ENCODE results near the gene TMEM62.

DNA sequence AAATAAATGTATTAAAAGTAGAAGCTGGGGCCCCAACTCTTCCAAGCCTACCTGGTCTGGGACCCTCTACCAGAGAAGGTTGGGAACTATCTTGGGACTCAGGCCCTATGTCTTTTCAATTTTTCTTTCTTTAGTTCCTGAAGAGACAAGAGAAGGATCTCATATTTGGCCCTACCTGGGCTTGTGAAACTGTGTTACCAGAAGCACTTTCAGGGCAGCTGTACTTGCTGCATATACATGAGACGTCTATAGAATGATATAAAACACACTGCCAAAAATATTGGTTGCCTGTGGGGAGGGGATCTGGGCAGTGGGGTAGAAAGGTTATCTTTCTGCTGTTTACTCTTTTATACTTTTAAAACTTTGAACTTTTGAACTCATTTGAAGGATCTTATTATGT lies 88.0 kb downstream of the TMEM62 start:
- TF ChIP-seq, protein P1, sequence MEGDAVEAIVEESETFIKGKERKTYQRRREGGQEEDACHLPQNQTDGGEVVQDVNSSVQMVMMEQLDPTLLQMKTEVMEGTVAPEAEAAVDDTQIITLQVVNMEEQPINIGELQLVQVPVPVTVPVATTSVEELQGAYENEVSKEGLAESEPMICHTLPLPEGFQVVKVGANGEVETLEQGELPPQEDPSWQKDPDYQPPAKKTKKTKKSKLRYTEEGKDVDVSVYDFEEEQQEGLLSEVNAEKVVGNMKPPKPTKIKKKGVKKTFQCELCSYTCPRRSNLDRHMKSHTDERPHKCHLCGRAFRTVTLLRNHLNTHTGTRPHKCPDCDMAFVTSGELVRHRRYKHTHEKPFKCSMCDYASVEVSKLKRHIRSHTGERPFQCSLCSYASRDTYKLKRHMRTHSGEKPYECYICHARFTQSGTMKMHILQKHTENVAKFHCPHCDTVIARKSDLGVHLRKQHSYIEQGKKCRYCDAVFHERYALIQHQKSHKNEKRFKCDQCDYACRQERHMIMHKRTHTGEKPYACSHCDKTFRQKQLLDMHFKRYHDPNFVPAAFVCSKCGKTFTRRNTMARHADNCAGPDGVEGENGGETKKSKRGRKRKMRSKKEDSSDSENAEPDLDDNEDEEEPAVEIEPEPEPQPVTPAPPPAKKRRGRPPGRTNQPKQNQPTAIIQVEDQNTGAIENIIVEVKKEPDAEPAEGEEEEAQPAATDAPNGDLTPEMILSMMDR (IDR thresholded peaks at IDR 0.05; ENCODE audit: low read depth, low read length, missing input control): no peak
- TF ChIP-seq RXRA (IDR thresholded peaks at IDR 0.05) (no peak), EGR1 (IDR thresholded peaks at IDR 0.05; ENCODE audit: low read depth in 2 of 2) (no peak), TAF1 (conservative IDR thresholded peaks at IDR 0.05) (no peak), SP1 (IDR thresholded peaks at IDR 0.05) (no peak)
- TF ChIP-seq, protein P2, sequence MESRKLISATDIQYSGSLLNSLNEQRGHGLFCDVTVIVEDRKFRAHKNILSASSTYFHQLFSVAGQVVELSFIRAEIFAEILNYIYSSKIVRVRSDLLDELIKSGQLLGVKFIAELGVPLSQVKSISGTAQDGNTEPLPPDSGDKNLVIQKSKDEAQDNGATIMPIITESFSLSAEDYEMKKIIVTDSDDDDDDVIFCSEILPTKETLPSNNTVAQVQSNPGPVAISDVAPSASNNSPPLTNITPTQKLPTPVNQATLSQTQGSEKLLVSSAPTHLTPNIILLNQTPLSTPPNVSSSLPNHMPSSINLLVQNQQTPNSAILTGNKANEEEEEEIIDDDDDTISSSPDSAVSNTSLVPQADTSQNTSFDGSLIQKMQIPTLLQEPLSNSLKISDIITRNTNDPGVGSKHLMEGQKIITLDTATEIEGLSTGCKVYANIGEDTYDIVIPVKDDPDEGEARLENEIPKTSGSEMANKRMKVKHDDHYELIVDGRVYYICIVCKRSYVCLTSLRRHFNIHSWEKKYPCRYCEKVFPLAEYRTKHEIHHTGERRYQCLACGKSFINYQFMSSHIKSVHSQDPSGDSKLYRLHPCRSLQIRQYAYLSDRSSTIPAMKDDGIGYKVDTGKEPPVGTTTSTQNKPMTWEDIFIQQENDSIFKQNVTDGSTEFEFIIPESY (IDR thresholded peaks at IDR 0.05): no peak
- TF ChIP-seq, protein P3, sequence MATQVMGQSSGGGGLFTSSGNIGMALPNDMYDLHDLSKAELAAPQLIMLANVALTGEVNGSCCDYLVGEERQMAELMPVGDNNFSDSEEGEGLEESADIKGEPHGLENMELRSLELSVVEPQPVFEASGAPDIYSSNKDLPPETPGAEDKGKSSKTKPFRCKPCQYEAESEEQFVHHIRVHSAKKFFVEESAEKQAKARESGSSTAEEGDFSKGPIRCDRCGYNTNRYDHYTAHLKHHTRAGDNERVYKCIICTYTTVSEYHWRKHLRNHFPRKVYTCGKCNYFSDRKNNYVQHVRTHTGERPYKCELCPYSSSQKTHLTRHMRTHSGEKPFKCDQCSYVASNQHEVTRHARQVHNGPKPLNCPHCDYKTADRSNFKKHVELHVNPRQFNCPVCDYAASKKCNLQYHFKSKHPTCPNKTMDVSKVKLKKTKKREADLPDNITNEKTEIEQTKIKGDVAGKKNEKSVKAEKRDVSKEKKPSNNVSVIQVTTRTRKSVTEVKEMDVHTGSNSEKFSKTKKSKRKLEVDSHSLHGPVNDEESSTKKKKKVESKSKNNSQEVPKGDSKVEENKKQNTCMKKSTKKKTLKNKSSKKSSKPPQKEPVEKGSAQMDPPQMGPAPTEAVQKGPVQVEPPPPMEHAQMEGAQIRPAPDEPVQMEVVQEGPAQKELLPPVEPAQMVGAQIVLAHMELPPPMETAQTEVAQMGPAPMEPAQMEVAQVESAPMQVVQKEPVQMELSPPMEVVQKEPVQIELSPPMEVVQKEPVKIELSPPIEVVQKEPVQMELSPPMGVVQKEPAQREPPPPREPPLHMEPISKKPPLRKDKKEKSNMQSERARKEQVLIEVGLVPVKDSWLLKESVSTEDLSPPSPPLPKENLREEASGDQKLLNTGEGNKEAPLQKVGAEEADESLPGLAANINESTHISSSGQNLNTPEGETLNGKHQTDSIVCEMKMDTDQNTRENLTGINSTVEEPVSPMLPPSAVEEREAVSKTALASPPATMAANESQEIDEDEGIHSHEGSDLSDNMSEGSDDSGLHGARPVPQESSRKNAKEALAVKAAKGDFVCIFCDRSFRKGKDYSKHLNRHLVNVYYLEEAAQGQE (IDR thresholded peaks at IDR 0.05): no peak
- TF ChIP-seq, protein P4, sequence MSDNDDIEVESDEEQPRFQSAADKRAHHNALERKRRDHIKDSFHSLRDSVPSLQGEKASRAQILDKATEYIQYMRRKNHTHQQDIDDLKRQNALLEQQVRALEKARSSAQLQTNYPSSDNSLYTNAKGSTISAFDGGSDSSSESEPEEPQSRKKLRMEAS (IDR thresholded peaks at IDR 0.05): no peak

All from liver (tissue), 3 donors.